ENCODE results near the gene SLCO3A1.

- no peak for TF ChIP-seq POLR2A (IDR thresholded peaks at IDR 0.05)
- no peak for TF ChIP-seq CTCF (IDR thresholded peaks at IDR 0.05)
These were observed 271.1 kb downstream of the SLCO3A1 start for GRCh38 chr15:92124657-92125010.
